B cell (primary cell): ENCODE results near the gene ABTB2. TPM values are rescaled to one million over a fixed set of nuclear protein-coding genes. Genes with fewer than 3 reads are reported as not detected.

Source experiments
- ATAC-seq: fragments of 200-7000 bp; cut with Tn5 transposase; one replicate; pipeline ENCODE4 v1.10.0; 2021; ENCODE audit warnings: low read depth, mild to moderate bottlenecking, moderate number of reproducible peaks, moderate library complexity
- CTCF ChIA-PET: fragments of 350-600 bp; sonication (Branson Sonifier 250); formaldehyde crosslinking; loops from one replicate; lab custom pipeline; 2021; ENCODE audit warnings: antibody characterized with exemption, inconsistent platforms; lab: Charles Lee
- POLR2A ChIA-PET: fragments of 350-600 bp; sonication (Branson Sonifier 250); formaldehyde crosslinking; loops from one replicate; lab custom pipeline; 2021; ENCODE audit warnings: antibody characterized with exemption; lab: Charles Lee
- DNase-seq: peaks from one replicate; pipeline ENCODE4 v3.0.0; 2013
- H2AFZ ChIP-seq: 2 replicates; pipeline ENCODE4 v1.6.1; 2012; ENCODE audit warnings: mild to moderate bottlenecking, low read depth, low read length; ENCODE audit not compliant: insufficient read depth, poor library complexity, severe bottlenecking
- H3K27ac ChIP-seq, 2 donors: 1 replicate in 1 of 2; 2 replicates in 1 of 2; pipeline ENCODE4 v1.5.1; 2012 to 2013; ENCODE audit warnings: low read length in 2 of 2, mild to moderate bottlenecking in 2 of 2, moderate library complexity in 1 of 2
- H3K27me3 ChIP-seq, 4 experiments: fragments of 200-600 bp in 1 of 4; sonication (generic) in 1 of 4; replicated peaks in 1 of 4; 1 replicate in 2 of 4; 2 replicates in 2 of 4; pipeline versions ENCODE4 v1.6.1 to v1.7.0; 2013 to 2016; ENCODE audit warnings: low read length in 3 of 4, mild to moderate bottlenecking in 2 of 4, mixed read lengths in 1 of 4, moderate library complexity in 1 of 4; ENCODE audit not compliant: insufficient read depth in 4 of 4, control insufficient read depth in 3 of 4; ENCODE audit errors: control extremely low read depth in 1 of 4
- H3K36me3 ChIP-seq, 2 experiments: replicated peaks in 1 of 2; 1 replicate in 1 of 2; 2 replicates in 1 of 2; pipeline versions ENCODE4 v1.6.1 to v1.7.1; 2013; ENCODE audit warnings: low read length in 1 of 2; ENCODE audit not compliant: insufficient read depth in 2 of 2, control insufficient read depth in 1 of 2; ENCODE audit errors: control extremely low read depth in 1 of 2, extremely low read depth in 1 of 2
- H3K4me1 ChIP-seq, 2 donors: fragments of 200-600 bp in 1 of 2; sonication (generic) in 1 of 2; 1 replicate in 1 of 2; 2 replicates in 1 of 2; pipeline versions ENCODE4 v1.5.1 to v1.6.1; 2013 to 2017; ENCODE audit warnings: low read length in 2 of 2; ENCODE audit not compliant: control insufficient read depth in 2 of 2, insufficient read depth in 2 of 2
- H3K4me2 ChIP-seq: replicated peaks from 2 replicates; pipeline ENCODE3; 2012; ENCODE audit warnings: mild to moderate bottlenecking, low read depth, low read length; ENCODE audit not compliant: poor library complexity, severe bottlenecking
- H3K4me3 ChIP-seq, 5 experiments: fragments of 200-600 bp in 1 of 5; sonication (generic) in 1 of 5; 1 replicate in 3 of 5; 2 replicates in 2 of 5; pipeline versions ENCODE4 v1.5.1 to v1.7.0; 2011 to 2016; ENCODE audit warnings: low read length in 4 of 5, mild to moderate bottlenecking in 4 of 5, low read depth in 2 of 5, control low read depth in 1 of 5, moderate library complexity in 1 of 5; ENCODE audit not compliant: insufficient read depth in 1 of 5; ENCODE audit errors: control extremely low read depth in 1 of 5, extremely low read depth in 1 of 5
- H3K79me2 ChIP-seq: fragments of 200-600 bp; sonication (generic); one replicate; pipeline ENCODE4 v1.6.0; 2016; ENCODE audit warnings: low read length; ENCODE audit not compliant: control insufficient read depth, insufficient read depth
- H3K9ac ChIP-seq: fragments of 200-600 bp; sonication (generic); 2 replicates; pipeline ENCODE4 v1.6.1; 2017; ENCODE audit warnings: mild to moderate bottlenecking, low read length, moderate library complexity
- H3K9me3 ChIP-seq, 3 donors: one replicate each; pipeline versions ENCODE4 v1.6.1 to v1.7.1; 2013; ENCODE audit warnings: low read length in 2 of 3; ENCODE audit not compliant: control insufficient read depth in 2 of 3, insufficient read depth in 1 of 3; ENCODE audit errors: control extremely low read depth in 1 of 3
- H4K20me1 ChIP-seq: 2 replicates; pipeline ENCODE4 v1.6.0; 2012; ENCODE audit warnings: mild to moderate bottlenecking, low read length; ENCODE audit not compliant: insufficient read depth, control insufficient read depth, poor library complexity, severe bottlenecking
- H3K27ac Mint-ChIP-seq: one replicate; pipeline ENCODE4 v1.8.0; 2021; ENCODE audit warnings: mixed read lengths
- H3K27me3 Mint-ChIP-seq: one replicate; pipeline ENCODE4 v1.8.0; 2021; ENCODE audit warnings: mixed read lengths
- H3K4me1 Mint-ChIP-seq: one replicate; pipeline ENCODE4 v1.8.0; 2021; ENCODE audit warnings: mixed read lengths
- H3K4me3 Mint-ChIP-seq: one replicate; pipeline ENCODE4 v1.8.0; 2021; ENCODE audit warnings: mixed read lengths
- H3K9me3 Mint-ChIP-seq: one replicate; pipeline ENCODE4 v1.8.0; 2022; ENCODE audit warnings: mixed read lengths; ENCODE audit not compliant: insufficient read depth
- EZH2 ChIP-seq: IDR thresholded peaks from 2 replicates; pipeline ENCODE4 v1.6.1; 2012; ENCODE audit warnings: borderline replicate concordance, low read depth, mild to moderate bottlenecking, moderate library complexity, low read length; ENCODE audit not compliant: insufficient read depth, poor library complexity, severe bottlenecking
- WGBS: methylation state at CpG from one replicate; pipeline ENCODE4 v1.1.5; 2013; ENCODE audit warnings: missing lambda C conversion rate; ENCODE audit not compliant: insufficient coverage; 5-methylcytosine and 5-hydroxymethylcytosine counted together
- intact Hi-C: fragments of 100-400 bp; cut with micrococcal nuclease; formaldehyde crosslinking; loops from one replicate; pipeline ENCODE4 v1.10.0; 2022
- polyA plus RNA-seq: library from polyadenylated mRNA; depleted of rRNA; stranded (reverse); fragments of >200 nt; gene quantifications from 2 replicates; pipeline ENCODE4 v1.2.3, GENCODE V29; 2012
- total RNA-seq, 2 donors: library from RNA; stranded (reverse); fragments of 120-200 nt in 1 of 2; gene quantifications; 1 replicate in 1 of 2; 2 replicates in 1 of 2; pipeline versions ENCODE4 v1.2.3 to v1.2.4, GENCODE V29; 2013 to 2022
- TF ChIP-seq, protein P1 (sequence below): fragments of 200-600 bp; IDR thresholded peaks from one replicate; pipeline ENCODE4 v1.8.0; 2022; ENCODE audit warnings: antibody characterized with exemption, mild to moderate bottlenecking

The ABTB2 gene
- total and polyA plus RNA-seq, 2 donors (not counting 1 experiment from before 2014, with no cell fraction given) = 0.30 to 5.9 TPM

DNA sequence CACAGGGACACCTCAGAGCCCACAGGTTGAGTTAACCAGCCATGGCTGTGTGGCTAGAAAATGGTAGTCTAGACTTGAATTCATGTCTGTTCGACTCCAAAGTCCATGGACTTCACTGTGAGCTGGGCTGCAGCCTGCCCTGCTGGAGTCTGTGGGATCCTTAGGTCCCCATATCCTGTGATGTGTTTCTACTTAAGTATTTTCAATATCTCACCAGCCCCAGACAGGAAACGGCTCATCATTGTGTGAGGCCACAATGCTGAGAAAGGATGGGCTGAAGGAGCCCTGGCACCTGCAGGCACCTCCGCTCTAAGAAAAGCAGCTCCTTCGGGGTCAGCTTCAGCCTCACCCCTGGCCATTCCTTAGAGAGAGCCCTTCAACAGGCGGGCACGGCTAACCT is 159.3 kb downstream of the ABTB2 start:
- Histone ChIP-seq H3K27me3 (no peaks in the 10 kb centered on the region), H3K79me2 (no peaks in the 10 kb centered on the region), H3K27ac (no peak overlapping the region), H3K4me1 (peaks cover 6 to 8% of the 10 kb centered on the region in 2 donors), H3K9ac (no peak overlapping the region), H3K4me2 (no peak overlapping the region), H4K20me1 (no peaks in the 10 kb centered on the region), H3K9me3 (no peaks in the 10 kb centered on the region), H3K36me3 (no peaks in the 10 kb centered on the region), H2AFZ (no peak overlapping the region), H3K4me3 (no peak overlapping the region)
- Mint-ChIP-seq H3K9me3 (no peaks in the 10 kb centered on the region), H3K27me3 (no peaks in the 10 kb centered on the region), H3K4me3 (no peak overlapping the region), H3K27ac (no peak overlapping the region), H3K4me1 (peaks cover 8% of the 10 kb centered on the region)
- intact Hi-C loops = no loop called here
- whole genome bisulfite sequencing = 88% methylated on average over 3 of the region's 6 CpGs
- no peak for DNase-seq
- ATAC-seq = no peak
- ChIA-PET POLR2A (no interaction called here), CTCF (no interaction called here)
- TF ChIP-seq, protein P1, sequence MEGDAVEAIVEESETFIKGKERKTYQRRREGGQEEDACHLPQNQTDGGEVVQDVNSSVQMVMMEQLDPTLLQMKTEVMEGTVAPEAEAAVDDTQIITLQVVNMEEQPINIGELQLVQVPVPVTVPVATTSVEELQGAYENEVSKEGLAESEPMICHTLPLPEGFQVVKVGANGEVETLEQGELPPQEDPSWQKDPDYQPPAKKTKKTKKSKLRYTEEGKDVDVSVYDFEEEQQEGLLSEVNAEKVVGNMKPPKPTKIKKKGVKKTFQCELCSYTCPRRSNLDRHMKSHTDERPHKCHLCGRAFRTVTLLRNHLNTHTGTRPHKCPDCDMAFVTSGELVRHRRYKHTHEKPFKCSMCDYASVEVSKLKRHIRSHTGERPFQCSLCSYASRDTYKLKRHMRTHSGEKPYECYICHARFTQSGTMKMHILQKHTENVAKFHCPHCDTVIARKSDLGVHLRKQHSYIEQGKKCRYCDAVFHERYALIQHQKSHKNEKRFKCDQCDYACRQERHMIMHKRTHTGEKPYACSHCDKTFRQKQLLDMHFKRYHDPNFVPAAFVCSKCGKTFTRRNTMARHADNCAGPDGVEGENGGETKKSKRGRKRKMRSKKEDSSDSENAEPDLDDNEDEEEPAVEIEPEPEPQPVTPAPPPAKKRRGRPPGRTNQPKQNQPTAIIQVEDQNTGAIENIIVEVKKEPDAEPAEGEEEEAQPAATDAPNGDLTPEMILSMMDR = no peak
- no peak for TF ChIP-seq EZH2

DNA sequence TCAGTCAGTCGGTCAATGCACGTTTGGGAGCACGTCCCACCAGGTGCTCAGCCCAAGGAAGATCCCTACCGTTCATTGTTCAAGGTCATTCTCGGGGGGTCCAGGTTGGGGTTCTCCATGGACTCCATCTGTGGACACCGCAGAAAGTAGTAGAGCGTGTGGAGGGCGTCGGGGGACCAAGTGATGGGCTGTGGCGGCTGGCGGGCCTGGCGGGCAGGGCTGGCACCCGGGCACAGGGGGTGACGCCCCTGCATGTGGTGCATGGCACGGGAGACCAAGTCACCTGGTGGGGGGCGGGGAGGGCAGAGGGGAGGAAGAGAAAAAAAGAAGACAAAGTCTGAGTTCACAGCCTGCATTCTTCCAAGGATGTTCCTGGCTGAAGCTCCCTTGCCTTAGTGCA is 160.6 kb downstream of the ABTB2 start:
- no peak overlapping the region for H3K27ac Mint-ChIP-seq
- H3K4me3 Mint-ChIP-seq = no peak overlapping the region
- Histone ChIP-seq H4K20me1 (no peaks in the 10 kb centered on the region), H3K4me1 (no peaks in the 10 kb centered on the region), H2AFZ (no peak overlapping the region), H3K9me3 (no peaks in the 10 kb centered on the region), H3K27ac (no peak overlapping the region), H3K9ac (no peak overlapping the region), H3K79me2 (no peaks in the 10 kb centered on the region), H3K4me2 (no peak overlapping the region), H3K27me3 (no peaks in the 10 kb centered on the region), H3K4me3 (no peak overlapping the region), H3K36me3 (no peaks in the 10 kb centered on the region)
- POLR2A ChIA-PET = no interaction called here
- no peaks in the 10 kb centered on the region for H3K9me3 Mint-ChIP-seq
- intact Hi-C loops = no loop called here
- ATAC-seq (no peak), DNase-seq (no peak)
- CTCF ChIA-PET = interaction anchor here (1.0 kb wide), 1 partner anchor 160 kb away, joined by 3 read pairs; no protein-coding TSS in a partner anchor
- no peaks in the 10 kb centered on the region for H3K27me3 Mint-ChIP-seq
- TF ChIP-seq, protein P1 = no peak
- TF ChIP-seq EZH2 = no peak
- H3K4me1 Mint-ChIP-seq = no peaks in the 10 kb centered on the region
- WGBS = 98% methylated on average over 16 of the region's 16 CpGs
